ENCODE data around the gene SOX1.

The SOX1 gene

GRCh38 chr13:112058519-112058873 lies 8.5 kb upstream of the SOX1 start:
- DNase-seq (ENCODE audit: insufficient read length, low spot score) (no peak), FAIRE-seq (no peak)
- TF ChIP-seq PAX5 (IDR thresholded peaks at IDR 0.05; ENCODE audit: insufficient read depth, low read length, severe bottlenecking), result no peak

DNA sequence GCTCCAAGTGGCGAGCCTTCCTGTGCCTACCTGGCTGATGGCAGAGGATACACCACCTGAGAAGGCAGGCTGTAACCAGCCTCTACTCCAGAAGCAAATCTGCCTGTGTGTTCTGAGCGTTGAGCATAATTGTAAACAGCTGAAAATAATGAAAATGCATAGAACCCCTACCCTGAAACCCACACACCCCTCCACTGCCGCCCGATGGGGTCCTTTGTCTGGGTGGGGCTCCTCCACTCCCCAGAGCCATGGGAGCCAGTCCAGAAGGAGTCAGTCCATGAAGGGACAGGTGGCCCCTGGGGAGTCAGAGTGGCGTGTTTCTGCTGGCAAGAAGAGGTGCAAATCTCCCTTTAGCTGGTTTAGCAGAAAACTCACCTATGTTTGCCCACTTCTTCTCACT lies 8.0 kb upstream of the SOX1 start:
- FAIRE-seq, result no peak
- TF ChIP-seq SPI1 (IDR thresholded peaks at IDR 0.05; ENCODE audit: low read depth, low read length), result no peak
- no peak for TF ChIP-seq POLR2AphosphoS5 (IDR thresholded peaks at IDR 0.05; ENCODE audit: low read depth, low read length)
- TF ChIP-seq POLR2A (IDR thresholded peaks at IDR 0.05; ENCODE audit: low read depth, low read length), result no peak
- TF ChIP-seq PAX5 (IDR thresholded peaks at IDR 0.05; ENCODE audit: insufficient read depth, low read length, severe bottlenecking), result no peak
- TF ChIP-seq TAF1 (IDR thresholded peaks at IDR 0.05; ENCODE audit: low read depth, low read length), result no peak
- TF ChIP-seq POU2F2 (IDR thresholded peaks at IDR 0.05; ENCODE audit: low read depth, low read length), result no peak

DNA sequence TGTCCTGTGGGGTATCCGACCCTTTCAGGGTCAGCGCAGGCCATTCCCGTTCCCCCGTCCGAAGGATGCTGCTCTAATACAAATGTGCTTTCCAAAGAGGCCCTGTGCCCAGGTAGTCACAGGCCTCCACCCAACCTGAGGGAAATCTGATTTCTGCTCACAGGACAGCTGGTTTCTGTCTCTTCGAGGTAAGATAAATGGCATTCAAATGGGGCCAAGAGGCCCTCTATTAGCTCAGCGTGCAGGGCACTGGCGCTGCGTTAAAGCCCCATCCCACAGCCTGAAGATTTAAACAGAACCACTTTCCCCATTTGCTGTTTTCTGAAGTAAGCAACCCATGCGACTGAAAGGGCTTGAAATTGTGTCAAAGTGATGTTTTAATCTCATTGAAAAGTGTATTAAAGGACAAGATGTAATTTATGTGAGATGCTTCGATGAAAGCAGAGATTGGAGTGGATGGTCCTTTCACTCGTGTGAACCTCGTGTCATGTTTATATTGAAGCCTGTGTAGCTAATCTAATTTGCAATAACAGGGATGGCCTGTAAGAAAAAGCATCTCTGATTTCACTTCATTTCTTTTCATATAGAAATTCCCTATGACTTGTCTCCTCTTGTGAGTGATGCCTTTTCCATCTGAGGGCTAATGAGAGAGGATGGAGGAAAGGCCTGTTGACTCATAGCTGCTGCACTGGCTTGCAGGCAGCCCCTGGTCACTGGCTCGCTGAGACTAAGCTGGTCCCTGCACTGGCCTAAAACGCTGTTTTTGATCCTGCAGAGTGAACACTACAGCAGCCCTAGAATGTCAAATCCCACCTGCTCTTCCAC lies 7.3 kb upstream of the SOX1 start:
- TF ChIP-seq TAF1 (IDR thresholded peaks at IDR 0.05; ENCODE audit: low read depth, low read length) (no peak), POLR2A (IDR thresholded peaks at IDR 0.05; ENCODE audit: low read depth, low read length) (no peak), POLR2AphosphoS5 (IDR thresholded peaks at IDR 0.05; ENCODE audit: low read depth, low read length) (no peak), POU2F2 (IDR thresholded peaks at IDR 0.05; ENCODE audit: low read depth, low read length) (no peak), PAX5 (IDR thresholded peaks at IDR 0.05; ENCODE audit: insufficient read depth, low read length, severe bottlenecking) (no peak), SPI1 (IDR thresholded peaks at IDR 0.05; ENCODE audit: low read depth, low read length) (no peak)
- DNase-seq (ENCODE audit: insufficient read length, low spot score) (no peak), FAIRE-seq (no peak)

More for the DNA sequence above, 8.0 kb upstream of the SOX1 start:
- DNase-seq (ENCODE audit: insufficient read length, low spot score), result no peak

- DNase-seq (ENCODE audit: insufficient read length, low spot score) (no peak), FAIRE-seq (no peak)
- no peak for TF ChIP-seq POLR2AphosphoS5 (IDR thresholded peaks at IDR 0.05; ENCODE audit: low read depth, low read length)
- TF ChIP-seq SPI1 (IDR thresholded peaks at IDR 0.05; ENCODE audit: low read depth, low read length), result no peak
- no peak for TF ChIP-seq TAF1 (IDR thresholded peaks at IDR 0.05; ENCODE audit: low read depth, low read length)
- TF ChIP-seq PAX5 (IDR thresholded peaks at IDR 0.05; ENCODE audit: insufficient read depth, low read length, severe bottlenecking), result no peak
- TF ChIP-seq POU2F2 (IDR thresholded peaks at IDR 0.05; ENCODE audit: low read depth, low read length), result no peak
- TF ChIP-seq POLR2A (IDR thresholded peaks at IDR 0.05; ENCODE audit: low read depth, low read length), result no peak
Observed at GRCh38 chr13:112060282-112060830, 6.6 kb upstream of the SOX1 start.

- no peak for FAIRE-seq
Observed at GRCh38 chr13:112060899-112061366, 6.0 kb upstream of the SOX1 start.

DNA sequence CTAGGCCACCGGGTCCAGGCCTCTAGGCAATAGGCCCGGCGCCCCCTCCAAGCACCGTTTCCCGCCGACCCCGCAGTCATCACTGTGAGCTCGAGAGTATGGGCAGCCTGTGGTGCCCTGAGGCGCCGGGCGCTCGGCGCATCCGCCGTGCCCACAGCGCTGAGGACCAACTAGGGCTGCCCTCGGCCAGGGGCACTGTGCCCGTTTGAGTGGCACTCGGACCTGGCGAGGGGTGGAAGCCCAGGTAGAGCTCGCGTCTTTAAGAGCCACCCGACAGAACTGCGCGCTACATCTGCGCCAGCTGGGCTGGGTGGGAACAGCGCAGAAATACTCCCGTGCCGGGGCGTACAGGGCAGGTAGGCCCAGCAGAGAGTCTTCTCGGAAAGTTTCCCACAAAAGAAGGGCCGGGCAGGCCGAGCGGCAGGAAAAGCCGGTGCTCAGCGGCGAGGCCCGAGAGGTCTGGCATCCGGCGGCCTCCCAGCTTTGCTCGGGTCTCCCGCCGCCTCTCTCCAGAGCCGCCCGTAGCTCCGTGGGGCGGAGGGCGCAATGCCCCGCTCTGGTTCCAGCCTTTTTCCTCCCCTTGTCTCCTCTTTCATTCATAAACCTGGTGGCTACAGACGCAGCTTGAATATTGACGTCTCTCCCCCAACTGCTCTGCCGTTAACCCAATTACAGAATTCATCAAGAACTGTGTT lies 5.4 kb upstream of the SOX1 start:
- DNase-seq (ENCODE audit: insufficient read length, low spot score) (no peak), FAIRE-seq (no peak)
- TF ChIP-seq POLR2A (IDR thresholded peaks at IDR 0.05; ENCODE audit: low read depth, low read length) (no peak), PAX5 (IDR thresholded peaks at IDR 0.05; ENCODE audit: insufficient read depth, low read length, severe bottlenecking) (no peak), POLR2AphosphoS5 (IDR thresholded peaks at IDR 0.05; ENCODE audit: low read depth, low read length) (no peak), SPI1 (IDR thresholded peaks at IDR 0.05; ENCODE audit: low read depth, low read length) (no peak), TAF1 (IDR thresholded peaks at IDR 0.05; ENCODE audit: low read depth, low read length) (no peak), POU2F2 (IDR thresholded peaks at IDR 0.05; ENCODE audit: low read depth, low read length) (no peak)

More at GRCh38 chr13:112060899-112061366, 6.0 kb upstream of the SOX1 start:
- TF ChIP-seq TAF1 (IDR thresholded peaks at IDR 0.05; ENCODE audit: low read depth, low read length) (no peak), POLR2A (IDR thresholded peaks at IDR 0.05; ENCODE audit: low read depth, low read length) (no peak), SPI1 (IDR thresholded peaks at IDR 0.05; ENCODE audit: low read depth, low read length) (no peak), POLR2AphosphoS5 (IDR thresholded peaks at IDR 0.05; ENCODE audit: low read depth, low read length) (no peak), PAX5 (IDR thresholded peaks at IDR 0.05; ENCODE audit: insufficient read depth, low read length, severe bottlenecking) (no peak), POU2F2 (IDR thresholded peaks at IDR 0.05; ENCODE audit: low read depth, low read length) (no peak)
- no peak for DNase-seq (ENCODE audit: insufficient read length, low spot score)

DNA sequence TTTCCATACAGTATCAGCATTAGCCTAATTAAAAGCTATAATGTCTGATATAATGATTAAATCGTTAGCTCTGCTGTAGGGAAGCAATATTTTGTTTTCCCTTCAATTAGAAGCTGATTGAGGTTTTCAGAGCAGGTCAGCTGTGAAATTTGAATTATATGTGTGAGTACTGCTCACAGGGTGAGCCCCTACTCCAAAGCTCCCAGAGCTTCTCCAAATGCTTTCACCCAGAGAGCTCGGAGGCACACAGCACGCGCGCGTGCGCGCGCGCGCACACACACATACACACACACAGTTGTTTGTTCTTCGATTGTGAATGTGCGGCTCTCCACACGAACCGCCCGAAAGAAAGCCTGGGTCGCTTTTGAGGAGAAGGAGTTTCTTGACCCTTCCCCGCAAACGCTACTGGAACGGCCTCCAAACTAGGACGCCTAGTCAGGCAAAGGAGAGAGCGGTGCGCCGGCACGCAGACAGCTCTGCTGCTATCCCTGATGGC lies 4.8 kb upstream of the SOX1 start:
- FAIRE-seq, result no peak
- DNase-seq (ENCODE audit: insufficient read length, low spot score), result no peak
- no peak for TF ChIP-seq POU2F2 (IDR thresholded peaks at IDR 0.05; ENCODE audit: low read depth, low read length)

- TF ChIP-seq POLR2A (IDR thresholded peaks at IDR 0.05; ENCODE audit: low read depth, low read length) (no peak), PAX5 (IDR thresholded peaks at IDR 0.05; ENCODE audit: insufficient read depth, low read length, severe bottlenecking) (no peak), TAF1 (IDR thresholded peaks at IDR 0.05; ENCODE audit: low read depth, low read length) (no peak), POU2F2 (IDR thresholded peaks at IDR 0.05; ENCODE audit: low read depth, low read length) (no peak), SPI1 (IDR thresholded peaks at IDR 0.05; ENCODE audit: low read depth, low read length) (no peak), POLR2AphosphoS5 (IDR thresholded peaks at IDR 0.05; ENCODE audit: low read depth, low read length) (no peak)
- FAIRE-seq, result no peak
- DNase-seq (ENCODE audit: insufficient read length, low spot score), result no peak
Observed at GRCh38 chr13:112062571-112063570, 4.1 kb upstream of the SOX1 start.

DNA sequence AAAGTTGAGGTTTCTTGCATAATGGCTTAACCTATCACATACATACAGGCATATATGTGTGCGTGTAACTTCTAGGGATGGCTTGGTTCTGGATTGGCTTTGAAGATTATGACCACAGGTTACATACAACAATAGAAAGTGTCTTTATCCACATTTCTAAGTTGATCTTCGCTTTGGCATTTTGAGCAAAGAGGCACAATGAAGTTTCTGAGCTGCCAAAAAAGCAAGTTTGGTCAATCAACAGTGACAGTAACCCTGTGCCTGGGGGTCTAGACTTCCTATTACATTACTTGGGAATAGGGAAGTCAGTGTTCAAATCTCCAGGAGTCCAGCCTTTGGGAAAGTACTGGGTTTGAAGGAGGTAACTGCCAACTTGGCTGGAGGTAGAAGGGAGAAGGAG lies 3.1 kb upstream of the SOX1 start:
- FAIRE-seq (no peak), DNase-seq (ENCODE audit: insufficient read length, low spot score) (no peak)
- TF ChIP-seq POLR2A (IDR thresholded peaks at IDR 0.05; ENCODE audit: low read depth, low read length) (no peak), POU2F2 (IDR thresholded peaks at IDR 0.05; ENCODE audit: low read depth, low read length) (no peak), POLR2AphosphoS5 (IDR thresholded peaks at IDR 0.05; ENCODE audit: low read depth, low read length) (no peak), SPI1 (IDR thresholded peaks at IDR 0.05; ENCODE audit: low read depth, low read length) (no peak), TAF1 (IDR thresholded peaks at IDR 0.05; ENCODE audit: low read depth, low read length) (no peak), PAX5 (IDR thresholded peaks at IDR 0.05; ENCODE audit: insufficient read depth, low read length, severe bottlenecking) (no peak)
